CD4-positive, alpha-beta T cell treated with Interleukin-6 for 4 hours (primary cell): ENCODE measurements around the gene RABGAP1L.
"Not testable (repeated sequence)": the region's sequence is repeated elsewhere in the genome, so short reads cannot be mapped to it uniquely, and the experiment has no call there.

Experiments used
- DNase-seq: peaks from one replicate; pipeline ENCODE4 v3.0.0-alpha.2; 2020; ENCODE audit warnings: mixed read lengths

Gene RABGAP1L

DNA sequence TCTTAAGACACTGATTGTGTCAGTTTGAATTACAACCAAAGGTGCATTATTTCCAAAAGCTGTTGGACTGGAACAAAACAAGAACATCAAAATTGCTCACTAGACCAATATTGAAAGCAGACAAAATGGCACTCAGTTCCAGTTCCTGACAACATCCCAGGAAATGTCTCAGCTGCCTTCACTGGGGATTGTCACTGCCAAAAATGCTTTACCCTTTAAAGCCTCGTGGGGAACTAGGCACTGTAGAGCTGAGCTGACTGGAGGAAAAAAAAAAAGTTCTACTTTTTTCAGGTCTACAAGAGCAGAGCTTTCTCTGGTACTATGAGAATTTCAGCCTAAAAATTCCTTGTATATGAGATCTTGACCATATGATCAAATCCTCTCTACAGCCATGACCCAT is 310.4 kb downstream of the RABGAP1L start:
- DNase-seq, result no peak

GRCh38 chr1:174479281-174479680 is 320.0 kb downstream of the RABGAP1L start:
- no peak for DNase-seq

GRCh38 chr1:174480324-174480723 is 321.0 kb downstream of the RABGAP1L start:
- no peak for DNase-seq

DNA sequence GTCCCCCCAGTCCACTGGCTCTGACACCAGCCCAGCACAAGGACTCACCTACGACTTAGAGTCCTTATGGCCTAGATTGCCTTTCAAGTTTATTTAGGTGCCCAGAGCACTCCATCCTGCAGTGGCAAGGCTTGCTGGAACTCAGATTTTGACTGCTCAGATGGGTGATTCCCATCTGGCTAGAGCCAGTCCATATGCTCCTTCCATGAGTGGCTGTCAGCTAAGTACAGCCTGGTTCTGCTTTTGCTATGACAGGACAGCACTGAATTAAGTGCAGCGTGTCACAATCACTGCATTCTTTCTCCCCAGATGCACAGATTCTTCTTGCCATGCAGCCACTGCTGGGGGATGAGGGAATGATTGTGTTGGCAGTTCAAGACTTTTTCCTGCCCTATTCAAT is 332.3 kb downstream of the RABGAP1L start:
- DNase-seq, result no peak

- DNase-seq, result no peak
Measured at GRCh38 chr1:174497478-174497877, 338.2 kb downstream of the RABGAP1L start.

GRCh38 chr1:174516755-174517154 is 357.4 kb downstream of the RABGAP1L start:
- DNase-seq, result not testable (repeated sequence)

DNA sequence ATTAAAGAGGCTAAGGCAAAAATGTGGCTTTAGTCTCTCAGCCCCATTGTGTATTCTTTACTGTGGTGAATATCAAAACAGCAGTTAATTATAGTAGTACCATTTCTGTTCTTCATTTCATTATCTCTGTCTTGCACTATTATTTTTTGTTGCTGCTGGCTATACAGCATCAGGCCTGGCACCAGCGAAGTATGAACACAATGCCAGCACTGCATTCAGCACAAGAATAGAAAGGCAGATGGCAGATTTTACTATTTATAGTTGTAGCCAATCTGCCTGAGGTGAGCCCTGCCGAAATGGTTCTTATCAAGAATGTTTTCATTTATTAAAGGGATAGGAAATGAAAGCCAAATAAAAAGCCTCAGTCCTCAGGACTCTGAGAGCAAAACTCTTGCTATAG is 360.5 kb downstream of the RABGAP1L start:
- no peak for DNase-seq

DNA sequence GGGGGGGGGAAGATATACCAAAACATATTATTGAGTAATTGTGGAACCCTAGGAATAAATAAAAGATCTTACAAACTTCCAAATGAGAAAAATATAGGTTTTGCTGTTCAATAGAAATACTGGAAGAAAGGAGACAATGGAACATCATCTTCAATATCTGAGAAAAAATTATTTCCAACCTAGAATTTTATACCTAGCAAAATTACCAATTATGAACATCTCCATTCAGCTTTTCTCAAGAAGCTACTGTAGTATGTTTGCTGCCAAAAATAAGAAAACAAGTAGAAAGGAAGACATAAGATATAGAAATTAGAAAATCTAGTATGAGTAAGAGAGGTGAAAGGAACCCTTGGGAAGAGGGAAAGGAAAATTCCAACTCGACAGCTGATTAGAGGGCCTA is 372.4 kb downstream of the RABGAP1L start:
- DNase-seq, result no peak

DNA sequence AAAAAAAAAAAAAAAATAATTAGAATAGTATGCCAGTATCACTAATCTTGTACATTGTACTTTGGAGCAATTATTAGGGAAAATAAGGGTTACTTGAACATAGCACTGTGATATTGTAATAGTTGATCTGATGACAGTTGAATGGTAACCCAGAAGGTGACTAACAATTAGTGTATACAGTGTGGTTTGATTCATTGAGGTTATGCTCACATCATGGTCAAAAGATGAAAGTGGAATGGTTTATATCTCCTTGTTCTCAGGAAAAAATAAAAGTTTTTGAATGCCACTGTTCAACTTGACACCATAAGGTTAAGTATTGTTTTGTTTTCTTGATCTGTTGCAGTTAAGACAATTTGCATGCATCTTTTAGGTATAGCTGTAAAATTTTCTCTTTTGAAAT is 375.5 kb downstream of the RABGAP1L start:
- DNase-seq, result no peak

GRCh38 chr1:174535207-174535606 is 375.9 kb downstream of the RABGAP1L start:
- no peak for DNase-seq

- not testable (repeated sequence) for DNase-seq
Measured at GRCh38 chr1:174543421-174543820, 384.1 kb downstream of the RABGAP1L start.

DNA sequence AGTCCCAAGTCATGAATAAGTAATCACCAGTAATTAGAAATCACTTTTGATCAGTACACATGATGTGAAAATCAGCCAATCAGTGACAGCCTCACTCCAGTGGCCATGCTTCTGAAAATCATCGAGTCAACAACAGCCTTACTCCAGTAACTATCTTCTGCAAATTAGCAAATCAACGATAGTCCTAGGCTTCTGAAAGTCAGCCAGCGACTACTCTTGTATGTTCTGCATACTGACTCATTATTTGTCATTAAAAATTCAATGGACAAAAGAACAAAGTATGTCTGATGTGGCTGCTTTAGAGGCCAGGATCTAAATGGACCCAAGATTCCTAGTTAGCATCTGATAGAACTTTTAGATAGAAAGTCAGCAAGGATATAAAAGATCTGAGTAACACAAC is 391.0 kb downstream of the RABGAP1L start:
- DNase-seq, result no peak

GRCh38 chr1:174556392-174556791 is 397.1 kb downstream of the RABGAP1L start:
- DNase-seq, result no peak

DNA sequence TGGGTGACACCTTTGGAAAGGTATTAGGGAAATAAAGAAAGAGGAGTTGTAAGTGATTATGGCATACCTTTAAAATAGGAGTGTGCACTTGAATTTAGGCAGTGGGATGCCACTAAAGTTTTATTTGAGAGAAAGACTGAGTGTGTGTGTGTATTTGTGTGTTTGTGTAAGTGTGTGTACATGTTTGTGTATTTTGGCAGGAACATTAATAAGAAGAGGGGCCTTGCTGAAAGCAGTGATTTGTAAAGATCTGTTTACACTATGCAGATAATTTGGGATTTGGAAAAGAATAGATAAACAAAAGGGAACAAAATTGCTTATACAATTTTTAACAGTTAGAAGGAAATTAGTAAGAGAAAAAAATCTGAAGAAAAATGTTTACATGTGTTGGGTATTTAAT is 409.2 kb downstream of the RABGAP1L start:
- no peak for DNase-seq

GRCh38 chr1:174569240-174569639 is 409.9 kb downstream of the RABGAP1L start:
- no peak for DNase-seq

GRCh38 chr1:174572771-174573170 is 413.5 kb downstream of the RABGAP1L start:
- DNase-seq, result no peak

DNA sequence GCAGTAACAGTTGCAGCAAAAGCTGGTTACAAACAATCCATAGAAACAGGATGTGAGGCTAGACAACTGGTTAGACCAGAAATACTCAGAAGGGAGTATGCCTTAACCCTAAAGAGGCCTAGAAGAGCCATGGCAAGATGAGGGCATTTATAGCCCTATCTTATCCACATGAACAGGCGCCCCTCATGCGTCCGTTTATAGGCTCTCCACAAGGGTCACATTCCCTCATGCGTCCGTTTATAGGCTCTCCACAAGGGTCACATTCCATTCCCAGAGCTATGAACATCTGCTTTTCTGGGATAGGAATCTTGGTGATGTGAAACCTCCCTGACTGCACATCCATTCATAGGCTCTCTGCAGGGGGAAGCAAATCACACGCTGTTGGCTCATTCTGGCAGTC is 416.8 kb downstream of the RABGAP1L start:
- not testable (repeated sequence) for DNase-seq

- no peak for DNase-seq
Measured at GRCh38 chr1:174577681-174578080, 418.4 kb downstream of the RABGAP1L start.

DNA sequence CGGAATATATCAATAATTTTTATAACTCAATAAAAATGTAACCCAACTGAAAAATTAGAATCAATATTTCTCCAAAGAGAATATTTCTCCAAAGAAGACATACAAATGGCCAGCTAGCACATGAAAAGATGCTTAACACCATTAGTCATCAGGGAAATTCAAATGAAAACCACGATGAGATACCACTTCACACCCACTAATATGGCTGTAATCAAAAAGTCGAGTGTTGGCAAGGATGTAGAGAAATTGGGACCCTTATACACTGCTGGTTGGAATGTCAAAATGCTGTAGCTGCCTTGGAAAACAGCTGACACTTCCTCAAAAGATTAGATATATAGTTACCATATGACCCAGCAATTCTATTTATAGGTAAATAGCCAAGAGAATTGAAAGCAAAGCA is 421.5 kb downstream of the RABGAP1L start:
- DNase-seq, result no peak

GRCh38 chr1:174583316-174583715 is 424.0 kb downstream of the RABGAP1L start:
- DNase-seq, result no peak

- no peak for DNase-seq
Measured at GRCh38 chr1:174584071-174584470, 424.8 kb downstream of the RABGAP1L start.

DNA sequence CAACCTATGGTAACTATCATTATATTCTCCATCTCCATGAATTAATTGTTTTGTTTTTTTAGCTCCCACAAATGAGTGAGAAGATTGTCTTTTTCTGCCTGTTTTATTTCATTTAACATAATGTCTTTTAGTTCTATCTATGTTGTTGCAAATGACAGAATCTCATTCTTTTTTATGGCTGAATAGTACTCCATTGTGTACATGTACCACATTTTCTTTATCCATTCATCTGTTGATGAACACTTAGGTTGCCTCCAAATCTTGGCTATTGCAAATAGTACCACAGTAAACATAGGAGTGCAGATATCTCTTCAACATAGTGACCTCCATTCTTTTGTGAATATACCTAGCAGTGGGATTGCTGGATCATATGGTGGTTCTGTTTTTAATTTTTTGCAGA is 429.3 kb downstream of the RABGAP1L start:
- not testable (repeated sequence) for DNase-seq

GRCh38 chr1:174605198-174605597 is 445.9 kb downstream of the RABGAP1L start:
- DNase-seq, result no peak

DNA sequence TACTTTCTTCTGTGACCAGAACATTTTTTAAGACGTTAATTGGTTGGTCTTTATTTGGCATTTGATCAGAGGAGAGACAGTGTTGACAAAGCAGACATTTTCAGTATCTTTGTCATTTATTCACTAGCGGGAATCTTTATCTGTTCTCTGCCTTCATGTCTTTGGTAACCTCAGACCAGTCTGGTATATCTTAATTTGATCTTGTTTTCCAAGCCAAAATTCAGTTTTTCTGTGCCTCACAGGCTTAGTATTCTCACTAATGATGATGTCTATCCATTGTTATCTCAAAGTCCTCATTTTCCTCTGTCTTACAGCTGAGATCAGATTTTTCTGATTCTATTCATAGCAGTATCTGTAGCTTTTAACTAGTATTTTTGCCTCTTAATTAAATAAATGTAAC is 447.2 kb downstream of the RABGAP1L start:
- no peak for DNase-seq

GRCh38 chr1:174617905-174618304 is 458.6 kb downstream of the RABGAP1L start:
- not testable (repeated sequence) for DNase-seq
